ENCODE measurements around the gene ODF2. TPM values are rescaled to one million over a fixed set of nuclear protein-coding genes. Genes with fewer than 3 reads are reported as not detected.
A peak's percentile ranks its signal among the peaks of the same experiment; 100 is the strongest.
"Not testable (repeated sequence)": the region's sequence is repeated elsewhere in the genome, so short reads cannot be mapped to it uniquely, and the experiment has no call there.

ODF2 gene
- polyA plus RNA-seq (2014; cell fraction: cytosol; rRNA removed), result 41.0 and 44.2 TPM in 2 replicates
- polyA plus RNA-seq (2014; cell fraction: nucleus; rRNA removed), result 129 and 152 TPM in 2 replicates

DNA sequence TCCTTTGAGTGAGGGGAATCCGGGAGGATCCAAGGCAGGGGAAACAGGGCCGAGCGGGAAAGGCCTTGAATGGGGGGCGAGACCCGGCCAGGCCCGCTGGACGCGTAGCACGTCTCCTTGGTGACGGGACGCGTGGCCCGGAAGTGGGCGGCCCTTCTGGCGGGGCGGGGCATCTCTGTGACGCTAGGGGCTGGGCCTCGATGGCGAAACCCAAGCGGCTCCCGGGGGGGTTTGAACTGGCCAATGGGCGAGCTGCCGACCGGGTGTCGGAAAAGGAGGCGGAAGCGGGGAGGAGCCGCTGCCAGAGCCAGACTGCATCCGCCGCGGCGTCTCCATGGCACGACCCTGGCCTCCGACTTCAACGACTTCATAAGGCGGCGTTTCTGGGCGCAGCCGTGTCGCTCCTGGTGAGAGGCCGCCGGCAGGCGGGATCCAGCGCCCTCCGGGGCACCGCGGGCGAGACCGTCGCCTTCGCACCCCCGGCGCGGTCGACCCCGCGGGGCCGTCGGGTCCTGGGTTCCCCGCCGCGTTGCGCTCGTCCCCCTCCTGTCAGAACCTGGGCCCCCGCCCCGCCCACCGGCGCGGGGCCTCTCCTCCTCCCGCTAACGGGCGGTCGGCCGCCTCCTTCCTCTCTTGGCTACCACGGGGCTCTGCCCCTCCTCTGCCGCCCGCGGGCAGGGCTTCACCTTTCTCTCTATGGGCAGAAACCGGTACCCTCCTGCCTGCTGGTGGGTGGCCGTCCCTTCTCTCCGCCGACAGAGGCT, at the start of gene ODF2:
Gene ODF2, plus strand, starts transcription at position 158 of the 764 bp plus-strand sequence. Its CDS starts 86 bp downstream, at position 244.
- peak; percentile 97 for DNase-seq (ENCODE audit: low spot score)

- no peak for DNase-seq (ENCODE audit: low spot score)
These were observed 48.9 kb upstream of the ODF2 start for GRCh38 chr9:128406848-128407391.

DNA sequence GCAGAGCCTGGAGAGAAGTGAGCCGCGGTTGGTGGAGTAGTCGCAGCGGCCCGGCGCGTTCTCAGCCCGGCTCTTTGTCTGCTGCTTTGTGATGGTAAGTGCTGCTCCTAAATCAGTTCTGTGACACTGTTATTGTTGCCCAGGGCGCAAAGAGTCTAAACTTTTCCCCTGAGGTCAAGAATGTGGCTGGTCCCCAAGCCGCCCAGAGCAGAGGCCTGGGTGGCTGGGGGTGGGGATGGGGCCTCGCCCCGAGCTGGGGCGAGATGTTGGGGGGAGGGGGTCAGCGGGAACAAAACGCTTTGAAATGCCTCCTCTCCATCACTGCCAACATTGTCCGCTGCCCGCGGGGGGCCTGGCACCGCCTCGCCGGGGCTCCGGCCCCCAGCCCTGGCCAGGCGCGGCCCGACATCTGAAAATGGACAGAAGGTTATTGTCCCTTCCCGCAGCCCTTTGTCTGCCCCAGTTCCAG, 46.8 kb upstream of the ODF2 start:
- DNase-seq (ENCODE audit: low spot score), result no peak

- DNase-seq (ENCODE audit: low spot score), result no peak
These were observed 46.4 kb upstream of the ODF2 start for GRCh38 chr9:128409450-128409849.

- DNase-seq (ENCODE audit: low spot score), result no peak
These were observed 45.8 kb upstream of the ODF2 start for GRCh38 chr9:128409978-128410377.

- DNase-seq (ENCODE audit: low spot score), result no peak
These were observed 44.3 kb upstream of the ODF2 start for GRCh38 chr9:128411364-128412119.

GRCh38 chr9:128412120-128412790, 43.6 kb upstream of the ODF2 start:
- peak; percentile 84 for DNase-seq (ENCODE audit: low spot score)

DNA sequence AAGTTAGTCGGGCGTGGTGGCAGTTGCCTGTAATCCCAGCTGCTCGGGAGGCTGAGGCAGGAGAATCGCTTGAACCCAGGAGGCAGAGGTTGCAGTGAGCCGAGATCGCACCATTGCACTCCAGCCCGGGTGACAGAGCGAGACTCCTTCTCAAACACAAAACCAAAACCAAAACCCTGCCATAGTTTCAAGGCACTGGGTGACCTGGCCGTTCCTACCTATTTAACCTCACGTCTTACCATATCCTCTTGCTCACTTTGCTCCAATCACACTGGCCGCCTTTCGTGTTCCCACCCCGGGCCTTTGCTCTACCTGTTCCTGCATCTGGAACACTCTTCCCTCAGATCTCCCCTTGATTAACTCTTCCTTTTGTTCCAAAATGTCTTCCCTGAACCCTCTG, 42.1 kb upstream of the ODF2 start:
- not testable (repeated sequence) for DNase-seq (ENCODE audit: low spot score)

DNA sequence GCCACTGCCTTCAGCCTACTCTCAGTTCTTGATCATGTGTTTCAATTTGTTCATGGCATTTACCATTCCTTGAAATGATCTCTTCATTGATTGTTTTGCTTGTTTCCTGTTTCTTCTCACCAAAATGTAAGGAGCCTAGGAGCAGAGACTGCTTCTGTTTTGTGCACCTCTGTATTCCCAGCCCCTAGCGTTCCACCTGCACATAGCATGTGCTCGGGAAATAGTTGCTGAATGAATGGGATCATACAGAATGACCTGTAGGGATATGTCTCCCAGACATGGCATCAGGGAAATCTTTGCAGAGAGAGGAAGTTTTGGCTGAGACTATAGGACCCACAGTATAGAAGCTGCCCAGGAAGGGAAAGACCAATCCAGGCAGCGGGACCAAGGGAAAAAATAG, 41.3 kb upstream of the ODF2 start:
- DNase-seq (ENCODE audit: low spot score), result peak; percentile 48

DNA sequence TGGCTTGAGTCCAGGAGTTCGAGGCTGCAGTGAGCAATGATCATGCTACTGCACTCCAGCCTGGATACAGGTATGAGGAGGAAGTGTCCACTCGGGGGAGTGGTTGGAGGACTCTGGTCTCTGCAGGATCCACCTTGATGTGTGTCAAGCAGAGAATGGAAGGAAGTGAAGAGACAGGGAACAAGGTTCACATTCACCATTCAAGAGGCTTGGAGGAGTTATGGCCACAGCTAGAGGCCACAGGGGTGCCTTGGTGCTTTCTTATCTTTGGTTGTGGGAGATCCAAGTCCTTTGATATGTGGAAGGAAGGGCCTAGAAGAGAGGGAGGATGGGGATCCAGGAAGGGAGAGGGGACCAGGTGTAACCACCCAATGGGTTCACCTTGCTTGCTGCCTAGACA, 40.5 kb upstream of the ODF2 start:
- no peak for DNase-seq (ENCODE audit: low spot score)

DNA sequence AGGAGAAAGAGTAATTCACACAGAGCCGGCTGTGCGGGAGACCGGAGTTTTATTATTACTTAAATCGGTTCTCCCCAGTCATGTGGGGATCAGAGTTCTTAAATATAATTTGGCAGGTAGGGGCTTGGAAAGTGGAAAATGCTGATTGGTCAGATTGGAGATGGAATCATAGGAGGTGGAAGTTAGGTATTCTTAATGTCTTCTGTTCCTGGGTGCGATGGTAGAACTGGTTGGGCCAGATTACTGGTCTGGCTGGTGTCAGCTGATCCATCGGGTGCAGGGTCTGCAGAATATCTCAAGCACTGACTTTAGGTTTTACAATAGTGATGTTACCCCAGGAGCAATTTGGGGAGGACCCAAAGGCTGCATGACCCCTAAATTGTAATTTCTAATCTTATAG, 39.8 kb upstream of the ODF2 start:
- no peak for DNase-seq (ENCODE audit: low spot score)

GRCh38 chr9:128416432-128417019, 39.3 kb upstream of the ODF2 start:
- DNase-seq (ENCODE audit: low spot score), result no peak

- DNase-seq (ENCODE audit: low spot score), result peak; percentile 56
These were observed 36.5 kb upstream of the ODF2 start for GRCh38 chr9:128419061-128419925.

DNA sequence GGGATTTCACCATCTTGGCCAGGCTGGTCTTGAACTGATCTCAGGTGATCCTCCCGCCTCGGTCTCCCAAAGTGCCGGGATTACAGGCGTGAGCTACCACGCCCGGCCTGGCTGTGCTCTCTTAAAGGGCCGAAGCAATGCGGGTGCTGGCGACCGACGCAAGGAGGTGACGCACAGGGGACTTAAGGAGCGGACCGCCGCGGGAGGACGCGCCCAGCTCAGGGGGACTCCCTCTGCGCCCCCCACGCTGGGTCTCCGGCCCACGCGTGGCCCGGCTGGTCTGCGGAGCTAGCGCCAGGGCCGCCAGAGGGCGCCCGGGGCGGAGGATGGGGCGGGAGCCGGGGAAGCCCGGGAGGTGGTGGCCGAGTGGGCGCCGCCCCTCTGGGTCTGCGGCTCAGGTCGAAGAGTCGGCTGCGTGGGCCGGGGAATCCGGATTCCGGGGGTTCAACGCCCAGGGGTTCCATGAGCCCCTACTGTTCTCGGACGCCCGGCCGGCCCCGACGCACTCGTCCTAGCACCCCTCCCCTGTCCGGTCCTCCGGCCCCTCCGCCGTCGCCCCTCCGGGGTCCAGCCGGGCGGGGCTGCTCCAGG, 35.7 kb upstream of the ODF2 start:
- peak; percentile 74 for DNase-seq (ENCODE audit: low spot score)

GRCh38 chr9:128420651-128421481, 34.9 kb upstream of the ODF2 start, which contains the start of gene CERCAM:
TSS of gene CERCAM (plus strand) at chr9:128420857. CDS start at chr9:128420878, 21 bp downstream.
- DNase-seq (ENCODE audit: low spot score), result peak; percentile 71

DNA sequence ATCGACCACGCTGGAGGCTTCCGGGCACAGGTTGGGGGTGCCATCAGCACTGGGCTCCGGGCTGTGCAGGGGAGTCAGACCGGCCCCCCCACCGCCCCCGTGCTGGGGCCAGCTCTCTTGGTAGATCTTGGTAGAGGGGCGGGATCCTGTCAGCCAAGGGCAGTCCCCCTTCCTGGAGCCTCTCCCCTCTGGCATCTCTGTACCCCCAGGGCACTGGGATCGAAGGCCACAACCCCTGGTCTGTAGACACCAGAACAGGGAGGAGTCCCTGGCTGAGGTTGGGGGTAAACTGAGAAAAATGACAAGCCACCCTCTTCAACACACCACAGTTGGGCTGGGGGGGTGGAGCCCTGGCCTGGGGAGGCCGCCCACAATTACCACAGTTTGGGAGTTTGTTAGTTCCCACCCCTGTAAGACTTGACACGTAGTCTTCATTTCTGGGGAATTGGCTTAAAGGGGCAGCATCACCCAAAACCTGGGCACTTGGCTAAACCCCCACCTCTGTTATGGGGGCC, 34.3 kb upstream of the ODF2 start:
- no peak for DNase-seq (ENCODE audit: low spot score)

GRCh38 chr9:128422022-128422782, 33.6 kb upstream of the ODF2 start:
- not testable (repeated sequence) for DNase-seq (ENCODE audit: low spot score)

- DNase-seq (ENCODE audit: low spot score), result no peak
These were observed 33.0 kb upstream of the ODF2 start for GRCh38 chr9:128422783-128423150.
